ENCODE measurements around the gene EGR2. TPM values are rescaled to one million over a fixed set of nuclear protein-coding genes. Genes with fewer than 3 reads are reported as not detected.
"Not testable (repeated sequence)": the region's sequence is repeated elsewhere in the genome, so short reads cannot be mapped to it uniquely, and the experiment has no call there.

Gene EGR2
- total RNA-seq, 1 donor from 2014 or later: 0.06 TPM

DNA sequence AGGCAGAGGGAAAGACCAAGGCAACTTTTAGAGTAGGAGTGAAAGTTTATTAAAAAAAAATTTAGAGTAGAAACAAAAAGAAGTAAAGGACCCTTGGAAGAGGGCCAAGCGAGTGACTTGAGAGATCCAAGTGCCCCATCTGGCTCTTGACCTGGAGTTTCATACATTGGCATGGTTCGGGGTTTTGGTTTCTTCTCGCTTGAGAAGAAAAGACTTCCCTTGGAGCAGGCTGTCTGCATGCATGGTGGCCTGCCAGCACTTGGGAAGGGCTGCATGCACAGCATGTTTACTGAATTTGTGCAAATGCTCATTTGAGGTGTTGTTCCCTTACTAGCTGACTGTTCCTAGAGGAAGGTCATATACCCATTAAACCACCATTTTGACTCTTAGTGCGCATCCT lies 20.4 kb downstream of the EGR2 start:
- no peak for DNase-seq (ENCODE audit: extremely low read depth, low read depth, low spot score)

- no peak for DNase-seq (ENCODE audit: extremely low read depth, low read depth, low spot score)
Measured at GRCh38 chr10:62795100-62795499, 21.1 kb downstream of the EGR2 start.

- no peak for DNase-seq (ENCODE audit: extremely low read depth, low read depth, low spot score)
Measured at GRCh38 chr10:62794306-62794705, 21.9 kb downstream of the EGR2 start.

- no peak for DNase-seq (ENCODE audit: extremely low read depth, low read depth, low spot score)
Measured at GRCh38 chr10:62792261-62792660, 23.9 kb downstream of the EGR2 start.

DNA sequence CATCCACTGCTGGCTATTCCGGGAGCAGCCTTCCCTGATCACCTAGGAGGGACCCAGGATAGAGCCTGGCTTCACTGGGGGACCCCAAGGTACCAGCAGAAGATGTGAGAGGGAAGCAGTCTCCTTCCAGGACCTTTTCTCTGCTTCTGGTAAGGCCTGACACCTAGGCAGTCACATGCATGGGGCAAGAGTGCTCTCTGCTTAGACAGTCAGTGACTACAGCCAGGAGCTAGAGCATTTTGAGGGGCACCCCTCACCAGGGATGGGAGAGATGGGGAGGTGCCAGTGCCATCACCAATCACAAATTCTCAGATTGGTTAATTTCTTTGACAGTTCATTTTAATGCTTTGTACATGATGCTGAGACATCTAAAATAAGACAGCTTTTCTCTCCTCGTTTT lies 25.6 kb downstream of the EGR2 start:
- DNase-seq (ENCODE audit: extremely low read depth, low read depth, low spot score): no peak

DNA sequence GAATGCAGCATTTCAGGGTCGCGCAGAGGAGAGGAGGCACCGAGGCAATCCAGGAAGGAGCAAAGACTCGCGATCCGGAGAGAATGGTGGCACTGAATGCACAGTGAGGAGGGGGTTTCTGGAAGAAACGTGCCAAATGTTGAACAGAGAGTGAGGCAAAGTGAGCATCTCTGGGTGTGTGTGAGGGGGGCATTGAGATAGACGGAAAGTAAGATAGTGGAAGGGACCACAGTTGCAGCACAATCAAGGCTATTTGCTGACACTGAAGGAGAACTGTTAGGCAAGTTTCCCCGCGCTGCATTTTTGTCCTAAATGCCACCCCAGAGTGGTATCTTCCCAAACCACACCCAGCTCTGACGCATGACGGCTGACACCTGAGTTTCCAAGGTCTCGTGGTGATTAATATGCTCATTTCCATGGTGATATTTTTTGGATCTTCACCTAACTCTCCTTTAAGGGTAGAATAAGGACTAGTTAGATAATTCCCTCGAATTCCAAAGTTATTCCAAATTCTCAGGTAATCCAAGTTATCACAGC lies 26.1 kb downstream of the EGR2 start:
- DNase-seq (ENCODE audit: extremely low read depth, low read depth, low spot score): no peak

GRCh38 chr10:62788861-62789467 lies 27.2 kb downstream of the EGR2 start:
- DNase-seq (ENCODE audit: extremely low read depth, low read depth, low spot score): no peak

DNA sequence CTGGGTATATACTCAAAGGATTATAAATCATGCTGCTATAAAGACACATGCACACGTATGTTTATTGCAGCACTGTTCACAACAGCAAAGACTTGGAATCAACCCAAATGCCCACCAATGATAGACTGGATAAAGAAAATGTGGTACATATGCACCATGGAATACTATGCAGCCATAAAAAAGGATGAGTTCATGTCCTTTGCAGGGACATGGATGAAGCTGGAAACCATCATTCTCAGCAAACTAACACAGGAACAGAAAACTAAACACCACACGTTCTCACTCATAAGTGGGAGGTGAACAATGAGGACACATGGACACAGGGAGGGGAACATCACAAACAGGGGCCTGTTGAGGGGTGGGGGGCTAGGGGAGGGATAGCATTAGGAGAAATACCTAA lies 27.9 kb downstream of the EGR2 start:
- DNase-seq (ENCODE audit: extremely low read depth, low read depth, low spot score): not testable (repeated sequence)

- not testable (repeated sequence) for DNase-seq (ENCODE audit: extremely low read depth, low read depth, low spot score)
Measured at GRCh38 chr10:62784537-62784936, 31.6 kb downstream of the EGR2 start.

DNA sequence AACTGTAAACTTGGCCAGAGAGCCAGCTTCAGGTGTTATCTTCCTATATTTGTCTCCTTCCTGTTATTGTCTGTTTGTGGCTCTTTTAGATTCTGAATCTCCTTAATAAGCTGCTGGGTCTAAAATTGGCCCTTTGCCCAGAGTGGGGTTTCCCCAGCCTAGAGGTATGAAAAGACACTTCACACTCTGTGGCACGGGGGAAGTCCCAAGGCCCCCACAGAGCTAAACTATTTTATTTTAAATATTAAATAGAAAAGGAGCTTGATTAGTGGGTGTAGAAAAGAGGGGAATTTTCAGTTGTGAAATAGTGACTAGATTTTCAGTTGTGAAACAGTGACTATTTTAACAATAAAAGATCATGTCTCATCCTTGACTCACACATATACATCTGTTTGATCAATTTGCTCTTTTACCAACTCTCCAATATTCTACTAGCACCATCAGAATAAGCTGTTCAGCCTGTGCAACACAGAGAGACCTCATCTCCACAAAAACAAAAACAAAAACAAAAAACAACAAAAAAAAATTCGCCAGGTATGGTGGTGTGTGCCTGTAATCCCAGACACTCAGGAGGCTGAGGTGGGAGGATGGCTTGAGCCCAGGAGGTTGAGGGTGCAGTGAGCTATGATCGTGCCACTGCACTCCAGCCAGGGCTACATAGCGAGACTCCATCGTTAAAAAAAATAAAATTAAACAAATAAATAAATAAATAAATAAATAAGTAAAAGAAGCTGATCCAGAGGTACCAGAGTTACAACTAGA lies 36.5 kb downstream of the EGR2 start:
- no peak for DNase-seq (ENCODE audit: extremely low read depth, low read depth, low spot score)

- no peak for DNase-seq (ENCODE audit: extremely low read depth, low read depth, low spot score)
Measured at GRCh38 chr10:62778125-62778524, 38.0 kb downstream of the EGR2 start.

DNA sequence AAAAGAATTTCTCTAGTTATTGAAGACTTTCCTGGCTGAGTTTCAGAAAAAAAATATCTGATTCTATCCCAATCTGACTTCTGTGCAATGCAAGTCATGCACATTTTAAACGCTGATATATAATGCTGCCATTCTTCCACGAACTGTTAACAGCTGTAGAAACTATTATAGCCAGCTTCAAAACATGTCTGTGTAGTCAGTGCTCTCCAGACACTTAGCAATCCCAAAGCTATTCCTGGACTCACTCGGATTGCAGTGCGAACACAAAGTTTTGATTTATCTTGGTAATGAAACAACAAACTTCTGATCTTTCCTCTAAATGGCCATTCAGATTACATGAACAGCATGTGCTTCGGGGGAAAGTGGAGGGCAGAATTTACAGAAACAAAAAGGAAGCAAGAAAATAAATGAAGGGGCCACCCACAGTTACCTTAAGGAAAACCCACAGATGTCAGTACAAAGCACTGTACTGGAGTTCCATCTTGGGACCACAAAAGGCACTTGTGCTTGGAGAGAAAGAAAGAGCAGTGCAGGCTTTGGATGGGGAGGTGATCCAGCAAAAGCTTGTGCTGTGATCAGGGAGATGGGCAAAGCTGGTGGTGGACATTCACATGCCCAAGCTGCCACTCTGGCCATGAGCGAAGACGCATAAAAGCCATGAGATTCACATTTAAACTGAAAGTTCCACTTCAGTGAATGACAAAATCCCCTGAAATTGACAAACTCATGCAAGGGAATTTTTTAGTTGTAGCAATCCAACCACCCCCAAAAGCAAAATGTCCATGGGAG lies 43.8 kb downstream of the EGR2 start:
- no peak for DNase-seq (ENCODE audit: extremely low read depth, low read depth, low spot score)

DNA sequence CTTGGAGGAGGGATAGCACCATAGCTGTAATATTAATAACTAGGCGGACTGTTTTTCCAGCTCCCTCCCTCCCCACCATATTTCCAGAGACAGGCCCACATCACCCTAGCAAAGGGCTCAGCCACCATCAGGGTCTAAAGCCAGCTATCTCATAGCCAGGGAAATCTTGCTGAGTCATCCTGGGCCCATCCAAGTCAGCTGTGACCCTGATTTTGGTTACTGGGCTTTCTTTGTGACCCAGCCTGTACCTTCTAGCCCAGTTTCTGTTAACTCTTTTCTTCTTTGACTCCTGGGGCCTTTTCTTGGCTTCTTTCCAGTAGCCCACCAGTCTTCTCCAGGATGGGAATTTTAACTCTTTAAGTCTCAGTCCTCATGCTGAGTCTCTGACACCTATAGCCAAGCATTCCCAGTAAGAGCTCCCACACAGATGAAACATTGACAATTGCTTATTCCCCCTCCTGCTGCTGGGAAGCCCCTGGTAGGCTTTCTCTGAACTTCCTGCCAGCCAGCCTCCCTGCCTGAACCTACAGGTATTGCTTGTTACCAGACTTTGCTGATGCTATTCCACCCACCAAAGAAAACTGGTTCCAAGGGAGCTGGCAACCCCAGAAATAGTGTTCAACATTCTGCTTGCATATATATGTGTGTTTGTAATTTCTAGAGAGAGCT lies 46.5 kb downstream of the EGR2 start:
- DNase-seq (ENCODE audit: extremely low read depth, low read depth, low spot score): no peak

DNA sequence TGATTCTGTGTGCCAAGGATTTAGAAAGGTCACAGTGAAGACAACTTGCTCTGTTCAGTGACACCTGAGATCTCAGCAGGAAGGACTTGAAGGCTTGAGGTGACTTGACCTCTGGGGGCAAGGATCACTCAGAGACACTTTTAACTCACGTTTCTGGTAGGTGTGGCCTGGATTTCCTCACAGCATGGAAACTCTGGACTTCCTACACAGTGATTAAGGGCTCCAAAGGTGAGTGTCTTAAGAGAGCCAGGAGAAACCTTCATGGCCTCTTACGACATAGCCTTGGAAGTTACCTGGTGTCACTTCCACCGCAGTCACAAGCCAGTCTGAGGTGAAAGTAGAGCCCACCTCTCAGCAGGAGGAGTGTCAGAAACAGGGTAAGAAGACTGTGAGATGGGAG lies 49.8 kb downstream of the EGR2 start:
- no peak for DNase-seq (ENCODE audit: extremely low read depth, low read depth, low spot score)

DNA sequence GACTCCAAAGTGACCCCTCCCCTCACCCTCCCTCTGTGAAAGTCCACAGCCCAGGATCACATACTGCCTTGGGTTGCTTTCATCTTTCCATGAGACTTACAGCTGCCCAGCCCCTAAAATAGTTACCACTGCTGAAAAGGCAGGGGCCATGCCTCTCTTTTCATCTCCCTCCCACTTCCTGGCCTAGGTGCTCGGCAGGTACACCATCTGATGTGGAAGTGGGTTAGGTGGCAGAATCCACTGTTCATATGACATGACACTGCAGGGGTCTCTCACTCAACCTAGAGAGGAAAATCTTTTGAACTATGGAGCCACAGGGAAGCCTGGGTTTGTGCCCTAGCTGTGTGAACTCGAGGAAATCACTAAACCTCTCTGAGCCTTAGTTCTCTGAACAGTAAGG lies 50.4 kb downstream of the EGR2 start:
- no peak for DNase-seq (ENCODE audit: extremely low read depth, low read depth, low spot score)

DNA sequence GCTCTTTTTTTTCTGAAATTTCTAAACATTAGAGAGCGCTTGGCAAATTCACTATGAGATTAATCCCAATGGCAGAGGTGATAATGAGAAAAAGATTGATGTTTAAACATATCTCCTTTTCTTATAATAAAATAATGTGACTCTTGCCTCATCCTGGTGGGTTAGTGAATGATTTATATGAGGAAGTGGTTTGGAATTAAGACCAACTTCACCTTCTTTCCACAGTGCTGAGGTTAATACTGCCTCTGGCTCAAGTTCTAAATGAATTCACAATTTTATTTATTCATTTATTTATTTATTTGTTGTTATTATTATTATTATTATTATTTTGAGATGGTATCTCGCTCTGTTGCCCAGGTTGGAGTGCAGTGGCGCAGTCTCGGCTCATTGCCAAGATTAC lies 52.2 kb downstream of the EGR2 start:
- DNase-seq (ENCODE audit: extremely low read depth, low read depth, low spot score): no peak

- DNase-seq (ENCODE audit: extremely low read depth, low read depth, low spot score): no peak
Measured at GRCh38 chr10:62763155-62763554, 53.0 kb downstream of the EGR2 start.

Data from glomerular endothelial cell (primary cell).